ENCODE measurements around the gene CHRM5. TPM values are rescaled to one million over a fixed set of nuclear protein-coding genes. Genes with fewer than 3 reads are reported as not detected.
"Not testable (repeated sequence)": the region's sequence is repeated elsewhere in the genome, so short reads cannot be mapped to it uniquely, and the experiment has no call there.

Gene CHRM5
- total and polyA plus RNA-seq, 9 of the 15 experiments (the other 6 are each of a cell fraction or from before 2014, with no cell fraction given) = not detected

DNA sequence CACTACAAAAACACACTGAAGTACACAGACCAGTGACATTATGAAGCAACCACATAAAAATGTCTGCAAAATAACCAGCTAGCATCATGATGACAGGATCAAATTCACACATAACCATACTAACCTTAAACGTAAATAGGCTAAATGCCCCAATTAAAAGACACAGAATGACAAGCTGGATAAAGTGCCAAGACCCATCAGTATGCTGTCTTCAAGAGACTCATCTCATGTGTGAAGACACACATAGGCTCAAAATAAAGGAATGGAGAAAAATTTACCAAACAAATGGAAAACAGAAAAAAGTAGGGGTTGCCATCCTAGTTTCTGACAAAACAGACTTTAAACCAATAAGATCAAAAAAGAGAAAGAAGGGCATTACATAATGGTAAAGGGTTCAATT is 82.1 kb downstream of the CHRM5 start:
- not testable (repeated sequence) for H2AFZ ChIP-seq (ENCODE audit: low read depth, low read length); FAIRE-seq

DNA sequence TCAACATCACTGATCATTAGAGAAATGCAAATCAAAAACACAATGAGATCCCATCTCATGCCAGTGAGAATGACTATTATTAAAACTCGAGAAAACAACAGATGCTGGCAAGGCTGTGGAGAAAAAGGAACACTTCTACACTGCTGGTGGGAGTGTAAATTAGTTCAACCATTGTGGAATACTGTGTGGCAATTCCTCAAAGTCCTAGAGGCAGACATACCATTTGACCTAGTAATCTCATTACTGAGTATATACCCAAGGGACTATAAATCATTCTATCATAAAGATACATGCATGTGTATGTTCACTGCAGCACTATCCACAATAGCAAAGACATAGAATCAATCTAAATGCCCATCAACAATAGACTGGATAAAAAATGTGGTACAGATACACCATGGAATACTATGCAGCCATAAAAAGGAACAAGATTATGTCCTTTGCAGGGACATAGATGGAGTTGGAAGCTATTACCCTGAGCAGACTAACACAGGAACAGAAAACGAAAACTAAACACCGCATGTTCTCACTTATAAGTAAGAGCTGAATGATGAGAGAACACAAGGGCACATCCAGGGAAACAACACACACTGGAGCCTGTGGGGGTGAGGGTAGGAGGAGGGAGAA is 85.9 kb downstream of the CHRM5 start:
- CTCF ChIA-PET (ENCODE audit: low intra/inter-chr PET ratio) = no interaction called here

More for the DNA sequence above, 82.1 kb downstream of the CHRM5 start:
- H3K9me3 ChIP-seq (replicated peaks; ENCODE audit: control insufficient read depth, insufficient read depth, low read depth, low read length); intact Hi-C loops (cut with micrococcal nuclease); H4K20me1 ChIP-seq (replicated peaks; ENCODE audit: control insufficient read depth, insufficient read depth, low read length); CTCF ChIA-PET (ENCODE audit: low intra/inter-chr PET ratio); H3K4me2 ChIP-seq (ENCODE audit: insufficient read depth, low read length); BruUV-seq (replicated peaks); H3K9me1 ChIP-seq (ENCODE audit: control insufficient read depth, insufficient read depth, low read length); H3K27ac ChIP-seq (ENCODE audit: extremely low read depth, low read depth, low read length); H3K27me3 ChIP-seq (ENCODE audit: control insufficient read depth in 2 of 2, insufficient read depth in 2 of 2, low read length in 2 of 2); H3K79me2 ChIP-seq (ENCODE audit: control insufficient read depth, insufficient read depth, low read length); H3K9ac ChIP-seq (ENCODE audit: insufficient read depth in 1 of 2, low read depth in 2 of 2, low read length in 2 of 2); H3K36me3 ChIP-seq (ENCODE audit: control insufficient read depth, insufficient read depth, low read length); DNase-seq (ENCODE audit: extremely low read depth in 1 of 4, low spot score in 3 of 4); ATAC-seq; H3K4me1 ChIP-seq (replicated peaks in 1 of 2; ENCODE audit: control insufficient read depth in 2 of 2, insufficient read depth in 2 of 2, low read length in 2 of 2); H3K4me3 ChIP-seq; in situ Hi-C loops (cut with MboI): not testable (repeated sequence)
- POLR2A ChIA-PET = interaction anchor here (0.9 kb wide), 1 partner anchor 10 kb away, joined by 3 read pairs; no protein-coding TSS in a partner anchor
- WGBS (ENCODE audit: insufficient coverage, low coverage, missing lambda C conversion rate) = 0% methylated on average over 1 of the region's 1 CpG

More for the DNA sequence above, 85.9 kb downstream of the CHRM5 start:
- ATAC-seq (no peak), FAIRE-seq (no peak), DNase-seq (ENCODE audit: extremely low read depth in 1 of 4, low spot score in 3 of 4) (no peak)
- WGBS (ENCODE audit: insufficient coverage, low coverage, missing lambda C conversion rate) = 2% methylated on average over 3 of the region's 3 CpGs
- Histone ChIP-seq H3K27ac (ENCODE audit: extremely low read depth, low read depth, low read length) (no peak overlapping the region), H2AFZ (ENCODE audit: low read depth, low read length) (no peak overlapping the region), H3K9me3 (replicated peaks; ENCODE audit: control insufficient read depth, insufficient read depth, low read depth, low read length) (0 out of 2 replicates have a peak, but pooled peaks cover 2% of the 10 kb centered on the region), H3K4me3 (no peak overlapping the region), H3K27me3 (ENCODE audit: control insufficient read depth in 2 of 2, insufficient read depth in 2 of 2, low read length in 2 of 2) (peaks cover 0 to 2% of the 10 kb centered on the region in 2 experiments; a peak in 1 of 5 replicates), H3K9me1 (ENCODE audit: control insufficient read depth, insufficient read depth, low read length) (no peaks in the 10 kb centered on the region), H3K4me2 (ENCODE audit: insufficient read depth, low read length) (no peak overlapping the region), H3K36me3 (ENCODE audit: control insufficient read depth, insufficient read depth, low read length) (no peaks in the 10 kb centered on the region), H4K20me1 (replicated peaks; ENCODE audit: control insufficient read depth, insufficient read depth, low read length) (no peaks in the 10 kb centered on the region), H3K4me1 (replicated peaks in 1 of 2; ENCODE audit: control insufficient read depth in 2 of 2, insufficient read depth in 2 of 2, low read length in 2 of 2) (no peaks in the 10 kb centered on the region), H3K9ac (ENCODE audit: insufficient read depth in 1 of 2, low read depth in 2 of 2, low read length in 2 of 2) (no peak overlapping the region), H3K79me2 (ENCODE audit: control insufficient read depth, insufficient read depth, low read length) (no peaks in the 10 kb centered on the region)
- TF ChIP-seq MEF2A (IDR thresholded peaks at IDR 0.05; ENCODE audit: control insufficient read depth, low read depth, low read length) (no peak), ZNF146 (CRISPR knock-in tag; IDR thresholded peaks at IDR 0.05; ENCODE audit: unreplicated experiment) (peak; percentile 64), ZNF586 (CRISPR knock-in tag; conservative IDR thresholded peaks at IDR 0.05) (no peak), ZNF561 (CRISPR knock-in tag; conservative IDR thresholded peaks at IDR 0.05) (no peak), SNIP1 (IDR thresholded peaks at IDR 0.05; ENCODE audit: low read depth) (no peak)
- TF ChIP-seq, protein P1, sequence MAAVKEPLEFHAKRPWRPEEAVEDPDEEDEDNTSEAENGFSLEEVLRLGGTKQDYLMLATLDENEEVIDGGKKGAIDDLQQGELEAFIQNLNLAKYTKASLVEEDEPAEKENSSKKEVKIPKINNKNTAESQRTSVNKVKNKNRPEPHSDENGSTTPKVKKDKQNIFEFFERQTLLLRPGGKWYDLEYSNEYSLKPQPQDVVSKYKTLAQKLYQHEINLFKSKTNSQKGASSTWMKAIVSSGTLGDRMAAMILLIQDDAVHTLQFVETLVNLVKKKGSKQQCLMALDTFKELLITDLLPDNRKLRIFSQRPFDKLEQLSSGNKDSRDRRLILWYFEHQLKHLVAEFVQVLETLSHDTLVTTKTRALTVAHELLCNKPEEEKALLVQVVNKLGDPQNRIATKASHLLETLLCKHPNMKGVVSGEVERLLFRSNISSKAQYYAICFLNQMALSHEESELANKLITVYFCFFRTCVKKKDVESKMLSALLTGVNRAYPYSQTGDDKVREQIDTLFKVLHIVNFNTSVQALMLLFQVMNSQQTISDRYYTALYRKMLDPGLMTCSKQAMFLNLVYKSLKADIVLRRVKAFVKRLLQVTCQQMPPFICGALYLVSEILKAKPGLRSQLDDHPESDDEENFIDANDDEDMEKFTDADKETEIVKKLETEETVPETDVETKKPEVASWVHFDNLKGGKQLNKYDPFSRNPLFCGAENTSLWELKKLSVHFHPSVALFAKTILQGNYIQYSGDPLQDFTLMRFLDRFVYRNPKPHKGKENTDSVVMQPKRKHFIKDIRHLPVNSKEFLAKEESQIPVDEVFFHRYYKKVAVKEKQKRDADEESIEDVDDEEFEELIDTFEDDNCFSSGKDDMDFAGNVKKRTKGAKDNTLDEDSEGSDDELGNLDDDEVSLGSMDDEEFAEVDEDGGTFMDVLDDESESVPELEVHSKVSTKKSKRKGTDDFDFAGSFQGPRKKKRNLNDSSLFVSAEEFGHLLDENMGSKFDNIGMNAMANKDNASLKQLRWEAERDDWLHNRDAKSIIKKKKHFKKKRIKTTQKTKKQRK (IDR thresholded peaks at IDR 0.05; ENCODE audit: borderline replicate concordance, low read depth, low read length) = no peak
- POLR2A ChIA-PET = no interaction called here
- BruUV-seq (replicated peaks) = no TSS peak
- intact Hi-C loops (cut with micrococcal nuclease) = no loop called here
- in situ Hi-C loops (cut with MboI) = no loop called here

All from K562 (cell line).